Measurements from ENCODE around the gene IQCH.
"Not testable (repeated sequence)": the region's sequence is repeated elsewhere in the genome, so short reads cannot be mapped to it uniquely, and the experiment has no call there.

Gene IQCH

GRCh38 chr15:67246606-67247005 is 8.0 kb upstream of the IQCH start:
- DNase-seq (ENCODE audit: low read depth in 1 of 2, low spot score in 1 of 2) = not testable (repeated sequence)

- DNase-seq (ENCODE audit: low read depth in 1 of 2, low spot score in 1 of 2) = no peak
Measured at GRCh38 chr15:67248011-67248505, 6.5 kb upstream of the IQCH start.

DNA sequence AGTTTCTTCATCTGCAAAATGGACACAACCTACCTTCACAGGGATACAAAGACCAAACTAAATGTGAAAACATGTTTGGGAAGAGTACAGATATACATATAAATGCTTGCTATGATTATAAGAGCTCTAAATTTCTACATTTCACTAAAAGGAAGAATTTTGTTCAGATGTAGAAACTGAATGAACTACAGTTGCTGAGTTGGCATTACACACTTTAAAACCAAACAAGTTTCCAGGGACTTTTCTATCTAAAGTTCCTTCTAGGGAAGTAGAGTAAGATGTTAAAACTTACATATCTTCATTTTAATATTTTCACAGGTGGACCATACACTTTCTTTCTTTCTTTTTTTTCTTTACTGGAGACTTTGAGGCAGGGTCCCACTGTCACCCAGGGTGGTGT is 4.8 kb upstream of the IQCH start:
- DNase-seq (ENCODE audit: low read depth in 1 of 2, low spot score in 1 of 2) = no peak

- no peak for DNase-seq (ENCODE audit: low read depth in 1 of 2, low spot score in 1 of 2)
Measured at GRCh38 chr15:67251318-67251717, 3.3 kb upstream of the IQCH start.

- no peak for DNase-seq (ENCODE audit: low read depth in 1 of 2, low spot score in 1 of 2)
Measured at GRCh38 chr15:67253101-67253500, 1.5 kb upstream of the IQCH start.

GRCh38 chr15:67253549-67254237 is 893 bp upstream of the IQCH start:
- DNase-seq (ENCODE audit: low read depth in 1 of 2, low spot score in 1 of 2) = no peak

DNA sequence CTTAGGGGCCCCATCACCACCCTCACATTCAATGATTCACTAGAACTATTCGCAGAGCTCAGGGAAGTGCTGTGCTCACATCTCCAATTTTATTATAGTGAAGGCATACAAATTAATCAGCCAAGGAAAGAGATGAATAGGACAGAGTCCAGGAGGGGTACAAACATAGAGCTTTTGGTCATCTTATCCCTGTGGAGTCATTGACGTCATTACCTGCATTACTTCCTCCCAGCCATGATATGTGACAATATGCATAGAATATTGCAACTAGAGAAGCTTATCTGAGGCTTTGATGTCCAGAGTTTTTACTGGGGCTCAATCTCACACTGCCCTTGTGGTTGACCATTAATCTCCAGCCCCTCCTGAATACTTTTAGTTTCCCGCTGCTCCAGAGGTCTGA is 1.5 kb downstream of the IQCH start:
- DNase-seq (ENCODE audit: low read depth in 1 of 2, low spot score in 1 of 2) = no peak

GRCh38 chr15:67258412-67258811 is 3.8 kb downstream of the IQCH start:
- not testable (repeated sequence) for DNase-seq (ENCODE audit: low read depth in 1 of 2, low spot score in 1 of 2)

GRCh38 chr15:67259379-67259778 is 4.8 kb downstream of the IQCH start:
- DNase-seq (ENCODE audit: low read depth in 1 of 2, low spot score in 1 of 2) = no peak

DNA sequence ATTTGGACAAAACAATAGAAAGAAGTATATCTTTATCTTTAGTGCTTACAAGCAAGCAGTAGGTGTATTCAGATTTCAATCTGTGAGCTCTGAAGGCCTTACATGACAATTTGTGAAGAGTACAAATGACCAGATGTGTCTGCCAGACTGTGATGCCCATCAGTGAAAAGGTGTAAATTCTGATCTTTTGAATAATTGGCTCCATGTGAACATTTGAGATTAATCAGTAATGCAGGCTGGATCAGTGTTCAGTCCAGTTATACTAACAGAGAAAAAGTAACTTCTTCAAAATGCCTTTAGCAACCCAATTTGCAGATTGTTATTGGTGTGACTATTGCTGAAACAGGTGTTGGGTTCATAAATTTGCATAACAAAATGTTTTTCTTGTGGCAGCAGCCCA is 5.2 kb downstream of the IQCH start:
- DNase-seq (ENCODE audit: low read depth in 1 of 2, low spot score in 1 of 2) = no peak

GRCh38 chr15:67266870-67267269 is 12.3 kb downstream of the IQCH start:
- no peak for DNase-seq (ENCODE audit: low read depth in 1 of 2, low spot score in 1 of 2)

DNA sequence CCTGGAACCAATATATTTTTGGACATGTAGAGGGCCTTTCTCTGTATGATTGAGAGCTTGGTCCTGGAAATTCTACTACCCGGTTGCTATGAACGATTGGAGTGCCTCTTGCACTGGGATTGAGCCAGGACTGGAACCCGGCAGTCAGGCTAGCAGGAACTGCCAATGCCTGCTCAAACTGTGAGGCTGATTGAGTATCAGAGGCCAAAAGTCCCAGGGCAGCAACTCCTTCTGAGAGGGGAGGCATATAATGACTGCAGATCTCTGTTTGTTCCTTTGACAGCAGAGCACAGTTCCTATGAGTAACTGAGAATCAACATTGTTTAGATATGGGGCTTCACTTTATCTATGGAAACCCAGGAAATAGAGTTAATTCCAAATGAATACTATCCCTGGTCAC is 12.9 kb downstream of the IQCH start:
- no peak for DNase-seq (ENCODE audit: low read depth in 1 of 2, low spot score in 1 of 2)

- no peak for DNase-seq (ENCODE audit: low read depth in 1 of 2, low spot score in 1 of 2)
Measured at GRCh38 chr15:67267951-67268941, 13.7 kb downstream of the IQCH start.

- no peak for DNase-seq (ENCODE audit: low read depth in 1 of 2, low spot score in 1 of 2)
Measured at GRCh38 chr15:67274236-67274635, 19.6 kb downstream of the IQCH start.

DNA sequence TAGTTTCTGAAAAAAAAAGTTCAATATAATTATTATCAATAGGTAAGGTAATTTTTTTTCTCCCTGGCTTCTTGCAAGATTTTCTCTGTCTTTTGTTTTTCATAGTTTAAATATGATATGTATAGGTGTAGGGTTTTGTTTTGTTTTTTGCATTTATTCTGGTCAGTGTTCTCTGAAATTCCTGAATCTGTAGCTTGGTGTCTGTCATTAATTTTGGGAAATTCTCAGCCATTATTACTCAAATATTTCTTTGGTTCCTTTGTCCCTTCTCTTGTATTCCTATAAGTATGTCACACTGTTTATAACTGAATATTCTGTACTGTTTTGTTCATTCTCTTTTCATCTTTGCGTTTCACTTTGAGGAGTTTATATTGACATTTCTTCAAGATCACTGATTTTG is 22.1 kb downstream of the IQCH start:
- no peak for DNase-seq (ENCODE audit: low read depth in 1 of 2, low spot score in 1 of 2)

- DNase-seq (ENCODE audit: low read depth in 1 of 2, low spot score in 1 of 2) = no peak
Measured at GRCh38 chr15:67280217-67280616, 25.6 kb downstream of the IQCH start.

GRCh38 chr15:67281714-67282113 is 27.1 kb downstream of the IQCH start:
- DNase-seq (ENCODE audit: low read depth in 1 of 2, low spot score in 1 of 2) = no peak

GRCh38 chr15:67285625-67286024 is 31.0 kb downstream of the IQCH start:
- not testable (repeated sequence) for DNase-seq (ENCODE audit: low read depth in 1 of 2, low spot score in 1 of 2)

DNA sequence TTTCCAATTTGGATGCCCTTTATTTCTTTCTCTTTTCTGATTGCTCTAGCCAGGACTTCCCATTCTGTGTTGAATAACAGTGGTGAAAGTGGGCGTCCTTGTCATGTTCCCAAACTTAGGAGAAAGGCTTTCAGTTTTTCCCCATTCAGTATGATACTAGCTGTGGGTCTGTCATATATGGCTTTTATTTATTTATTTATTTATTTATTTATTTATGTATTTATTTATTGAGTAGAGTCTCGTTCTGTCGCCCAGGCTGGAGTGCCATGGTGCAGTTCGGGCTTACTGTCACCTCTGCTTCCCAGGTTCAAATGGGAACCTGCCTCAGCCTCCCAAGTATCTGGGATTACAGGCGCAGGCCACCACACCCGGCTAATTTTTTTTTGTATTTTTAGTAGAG is 31.8 kb downstream of the IQCH start:
- not testable (repeated sequence) for DNase-seq (ENCODE audit: low read depth in 1 of 2, low spot score in 1 of 2)

DNA sequence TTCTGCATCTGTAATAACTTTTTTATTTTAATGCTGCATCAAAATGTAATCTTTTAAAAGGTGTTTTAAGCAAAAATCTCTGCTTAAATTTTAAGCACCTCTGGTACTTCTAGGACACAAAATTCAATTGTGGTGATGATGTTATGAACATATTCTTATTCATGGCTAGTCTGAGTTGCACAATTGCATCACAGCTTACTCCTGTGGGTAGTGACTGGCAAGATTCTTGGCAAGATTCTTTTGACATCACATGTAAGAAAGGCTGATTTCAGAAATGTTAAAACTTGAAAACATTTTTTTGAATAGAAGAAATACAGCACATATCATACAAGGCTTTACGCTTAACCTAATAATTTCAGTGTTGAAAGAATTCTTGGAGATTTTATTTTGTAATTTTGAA is 35.7 kb downstream of the IQCH start:
- DNase-seq (ENCODE audit: low read depth in 1 of 2, low spot score in 1 of 2) = no peak

- DNase-seq (ENCODE audit: low read depth in 1 of 2, low spot score in 1 of 2) = no peak
Measured at GRCh38 chr15:67296188-67296587, 41.6 kb downstream of the IQCH start.

GRCh38 chr15:67296684-67297083 is 42.1 kb downstream of the IQCH start:
- no peak for DNase-seq (ENCODE audit: low read depth in 1 of 2, low spot score in 1 of 2)
